ENCODE data around the gene POLR2M. TPM values are rescaled to one million over a fixed set of nuclear protein-coding genes. Genes with fewer than 3 reads are reported as not detected.

The POLR2M gene
- polyA plus RNA-seq, 1 experiment, result 72.6 TPM

- Histone ChIP-seq H3K4me3 (ENCODE audit: low read depth, low read length) (no peak overlapping the region), H3K27me3 (ENCODE audit: control insufficient read depth, insufficient read depth, low read length) (peaks cover 2% of the 10 kb centered on the region), H3K27ac (ENCODE audit: low read depth, low read length) (no peak overlapping the region), H3K9me3 (ENCODE audit: control insufficient read depth, insufficient read depth, low read length) (no peaks in the 10 kb centered on the region)
- POLR2A ChIA-PET, result no interaction called here
- DNase-seq (ENCODE audit: low read depth, low spot score), result no peak
- CTCF ChIA-PET, result interaction anchor here (2.4 to 5.3 kb wide), 2 partner anchors 189 kb away, joined by 11 to 99 read pairs; no protein-coding TSS in a partner anchor
- no peak for TF ChIP-seq CTCF (IDR thresholded peaks at IDR 0.05; ENCODE audit: low read depth, low read length)
Measured at GRCh38 chr15:57671636-57672035, 34.9 kb upstream of the POLR2M start.

GRCh38 chr15:57675481-57676181 is 30.9 kb upstream of the POLR2M start:
- CTCF ChIA-PET, result interaction anchor here (1.1 to 1.8 kb wide), 2 partner anchors 9 to 185 kb away, joined by 3 to 6 read pairs; no protein-coding TSS in a partner anchor

GRCh38 chr15:57676585-57676984 is 29.9 kb upstream of the POLR2M start:
- no peak overlapping the region for H3K27ac ChIP-seq (ENCODE audit: low read depth, low read length)
- CTCF ChIA-PET, result interaction anchor here (1.1 to 1.8 kb wide), 2 partner anchors 10 to 184 kb away, joined by 3 to 6 read pairs; no protein-coding TSS in a partner anchor
- DNase-seq (ENCODE audit: low read depth, low spot score), result no peak
- H3K9me3 ChIP-seq (ENCODE audit: control insufficient read depth, insufficient read depth, low read length), result no peaks in the 10 kb centered on the region
- POLR2A ChIA-PET, result no interaction called here
- no peak overlapping the region for H3K4me3 ChIP-seq (ENCODE audit: low read depth, low read length)
- no peak for TF ChIP-seq CTCF (IDR thresholded peaks at IDR 0.05; ENCODE audit: low read depth, low read length)
- H3K27me3 ChIP-seq (ENCODE audit: control insufficient read depth, insufficient read depth, low read length), result peaks cover 2% of the 10 kb centered on the region

More at GRCh38 chr15:57675481-57676181, 30.9 kb upstream of the POLR2M start:
- TF ChIP-seq CTCF (IDR thresholded peaks at IDR 0.05; ENCODE audit: low read depth, low read length), result no peak
- Histone ChIP-seq H3K27me3 (ENCODE audit: control insufficient read depth, insufficient read depth, low read length) (peaks cover 2% of the 10 kb centered on the region), H3K9me3 (ENCODE audit: control insufficient read depth, insufficient read depth, low read length) (no peaks in the 10 kb centered on the region), H3K4me3 (ENCODE audit: low read depth, low read length) (no peak overlapping the region), H3K27ac (ENCODE audit: low read depth, low read length) (no peak overlapping the region)
- no peak for DNase-seq (ENCODE audit: low read depth, low spot score)
- POLR2A ChIA-PET, result no interaction called here

GRCh38 chr15:57677204-57677603 is 29.3 kb upstream of the POLR2M start:
- peaks cover 2% of the 10 kb centered on the region for H3K27me3 ChIP-seq (ENCODE audit: control insufficient read depth, insufficient read depth, low read length)
- H3K4me3 ChIP-seq (ENCODE audit: low read depth, low read length), result no peak overlapping the region
- TF ChIP-seq CTCF (IDR thresholded peaks at IDR 0.05; ENCODE audit: low read depth, low read length), result no peak
- H3K27ac ChIP-seq (ENCODE audit: low read depth, low read length), result no peak overlapping the region
- H3K9me3 ChIP-seq (ENCODE audit: control insufficient read depth, insufficient read depth, low read length), result no peaks in the 10 kb centered on the region
- no peak for DNase-seq (ENCODE audit: low read depth, low spot score)
- ChIA-PET POLR2A (no interaction called here), CTCF (interaction anchor here (0.7 kb wide), 1 partner anchor 9 kb away, joined by 3 read pairs; no protein-coding TSS in a partner anchor)

GRCh38 chr15:57680021-57680420 is 26.5 kb upstream of the POLR2M start:
- Histone ChIP-seq H3K27me3 (ENCODE audit: control insufficient read depth, insufficient read depth, low read length) (no peaks in the 10 kb centered on the region), H3K4me3 (ENCODE audit: low read depth, low read length) (no peak overlapping the region), H3K9me3 (ENCODE audit: control insufficient read depth, insufficient read depth, low read length) (no peaks in the 10 kb centered on the region), H3K27ac (ENCODE audit: low read depth, low read length) (peak overlapping the region; percentile 2)
- no peak for TF ChIP-seq CTCF (IDR thresholded peaks at IDR 0.05; ENCODE audit: low read depth, low read length)
- CTCF ChIA-PET, result no interaction called here
- POLR2A ChIA-PET, result no interaction called here
- DNase-seq (ENCODE audit: low read depth, low spot score), result no peak

Measured in AG04450 (cell line).